GM23248 (cell line): Measurements from ENCODE around the gene SPTLC3. TPM values are rescaled to one million over a fixed set of nuclear protein-coding genes. Genes with fewer than 3 reads are reported as not detected.

ENCODE experiments used
- DNase-seq: peaks from one replicate; pipeline ENCODE4 v3.0.0-alpha.2; 2015
- H2AFZ ChIP-seq: fragments of 200-600 bp; sonication (generic); 2 replicates; pipeline ENCODE4 v1.6.1; 2016; ENCODE audit warnings: antibody characterized with exemption
- H3F3A ChIP-seq: fragments of 200-600 bp; sonication (generic); 2 replicates; pipeline ENCODE4 v1.6.1; 2016; ENCODE audit warnings: mild to moderate bottlenecking, antibody characterized with exemption, mixed run types; ENCODE audit not compliant: insufficient read depth
- H3K27ac ChIP-seq: fragments of 200-600 bp; sonication (generic); 2 replicates; pipeline ENCODE4 v1.5.1; 2016; ENCODE audit warnings: mild to moderate bottlenecking
- H3K27me3 ChIP-seq: fragments of 200-600 bp; sonication (generic); replicated peaks from 2 replicates; pipeline ENCODE4 v1.6.1; 2016; ENCODE audit warnings: mild to moderate bottlenecking; ENCODE audit not compliant: insufficient read depth
- H3K36me3 ChIP-seq: fragments of 200-600 bp; sonication (generic); 2 replicates; pipeline ENCODE4 v1.6.1; 2016; ENCODE audit warnings: low read depth, mild to moderate bottlenecking
- H3K4me1 ChIP-seq: fragments of 200-600 bp; sonication (generic); 2 replicates; pipeline ENCODE4 v1.6.1; 2016; ENCODE audit warnings: mild to moderate bottlenecking; ENCODE audit not compliant: insufficient read depth
- H3K4me2 ChIP-seq: fragments of 200-600 bp; sonication (generic); one replicate; pipeline ENCODE4 v1.6.1; 2016; ENCODE audit warnings: mild to moderate bottlenecking; ENCODE audit not compliant: unreplicated experiment
- H3K4me3 ChIP-seq: fragments of 200-600 bp; sonication (generic); 2 replicates; pipeline ENCODE4 v1.5.1; 2016; ENCODE audit warnings: mild to moderate bottlenecking
- H3K79me2 ChIP-seq: fragments of 200-600 bp; sonication (generic); 2 replicates; pipeline ENCODE4 v1.6.1; 2016; ENCODE audit warnings: mild to moderate bottlenecking; ENCODE audit not compliant: insufficient read depth
- H3K9ac ChIP-seq: fragments of 200-600 bp; sonication (generic); 2 replicates; pipeline ENCODE4 v1.6.1; 2016; ENCODE audit warnings: mild to moderate bottlenecking
- H3K9me2 ChIP-seq: fragments of 200-600 bp; sonication (generic); 2 replicates; pipeline ENCODE4 v1.6.1; 2016; ENCODE audit warnings: mixed run types, mild to moderate bottlenecking, moderate library complexity; ENCODE audit not compliant: insufficient read depth
- H3K9me3 ChIP-seq: fragments of 200-600 bp; sonication (generic); one replicate; pipeline ENCODE4 v1.6.1; 2017; ENCODE audit warnings: low read depth
- H4K20me1 ChIP-seq: fragments of 200-600 bp; sonication (generic); 2 replicates; pipeline ENCODE4 v1.6.0; 2016; ENCODE audit not compliant: insufficient read depth
- EZH2 ChIP-seq: fragments of 200-600 bp; sonication (generic); IDR thresholded peaks from 2 replicates; pipeline ENCODE4 v1.6.1; 2018; ENCODE audit warnings: antibody characterized with exemption, mild to moderate bottlenecking; ENCODE audit not compliant: insufficient read depth, poor library complexity, severe bottlenecking
- EZH2phosphoT487 ChIP-seq: fragments of 200-600 bp; sonication (generic); IDR thresholded peaks from 2 replicates; pipeline ENCODE4 v1.6.1; 2018; ENCODE audit warnings: antibody characterized with exemption, moderate library complexity, mild to moderate bottlenecking, low read depth; ENCODE audit not compliant: insufficient read depth
- WGBS, 2 experiments: methylation state at CpG; one replicate each; pipeline ENCODE4 v1.1.6; 2015 to 2017; ENCODE audit warnings: low lambda C conversion rate in 2 of 2, low coverage in 1 of 2; ENCODE audit errors: missing lambda C conversion rate in 2 of 2; 5-methylcytosine and 5-hydroxymethylcytosine counted together
- in situ Hi-C: fragments of 300-500 bp; cut with MboI; formaldehyde crosslinking; loops from 2 replicates; pipeline ENCODE4 v1.15.0; 2020
- polyA plus RNA-seq: library from polyadenylated mRNA; unstranded; fragments of >200 nt; fragmentation: Nextera tagmentation; extraction: Ambion mirVana; gene quantifications from 2 replicates; pipeline ENCODE4 v1.2.1, GENCODE V29; 2016
- total RNA-seq: library from RNA; depleted of rRNA; stranded (reverse); fragments of >200 nt; shearing (Covaris generic); gene quantifications from 2 replicates; pipeline ENCODE4 v1.2.3, GENCODE V29; 2014

SPTLC3 gene
- total and polyA plus RNA-seq, 2 experiments from 2014 or later, result 1.4 to 5.5 TPM

GRCh38 chr20:13042458-13042794 is 33.7 kb downstream of the SPTLC3 start:
- Histone ChIP-seq H2AFZ (no peak overlapping the region), H3K4me3 (no peak overlapping the region), H3K79me2 (no peaks in the 10 kb centered on the region), H3K4me2 (no peak overlapping the region), H3K9me2 (no peaks in the 10 kb centered on the region), H3K4me1 (peaks cover 3% of the 10 kb centered on the region; the same call in 1 of the 2 replicates), H4K20me1 (no peaks in the 10 kb centered on the region), H3K9me3 (no peaks in the 10 kb centered on the region), H3F3A (no peaks in the 10 kb centered on the region), H3K9ac (no peak overlapping the region), H3K27ac (no peak overlapping the region), H3K36me3 (no peaks in the 10 kb centered on the region), H3K27me3 (no peaks in the 10 kb centered on the region)
- no peak for DNase-seq
- in situ Hi-C loops, result no loop called here
- TF ChIP-seq EZH2phosphoT487, result no peak

- Histone ChIP-seq H3K36me3 (no peaks in the 10 kb centered on the region), H4K20me1 (no peaks in the 10 kb centered on the region), H3K79me2 (no peaks in the 10 kb centered on the region), H3K9ac (no peak overlapping the region), H3K4me3 (no peak overlapping the region), H3K27ac (no peak overlapping the region), H3K9me2 (0 out of 2 replicates have a peak, but pooled peaks cover 5% of the 10 kb centered on the region), H3K9me3 (no peaks in the 10 kb centered on the region), H3K4me2 (no peak overlapping the region), H3F3A (no peaks in the 10 kb centered on the region), H2AFZ (no peak overlapping the region), H3K4me1 (peaks cover 3% of the 10 kb centered on the region; the same call in 1 of the 2 replicates), H3K27me3 (no peaks in the 10 kb centered on the region)
- 67 to 68% methylated on average over 1 of the region's 1 CpG for WGBS, 2 experiments
- in situ Hi-C loops, result no loop called here
- no peak for TF ChIP-seq EZH2
- no peak for TF ChIP-seq EZH2phosphoT487
- DNase-seq, result no peak
Measured at GRCh38 chr20:13046409-13046808, 37.6 kb downstream of the SPTLC3 start.

- no peaks in the 10 kb centered on the region for H3K9me2 ChIP-seq
- H3K36me3 ChIP-seq, result no peaks in the 10 kb centered on the region
- TF ChIP-seq EZH2 (no peak), EZH2phosphoT487 (no peak)
- H2AFZ ChIP-seq, result no peak overlapping the region
- no peak for DNase-seq
- H3K4me1 ChIP-seq, result no peaks in the 10 kb centered on the region
- no peak overlapping the region for H3K4me3 ChIP-seq
- H3K27ac ChIP-seq, result no peak overlapping the region
- H3K9me3 ChIP-seq, result no peaks in the 10 kb centered on the region
- in situ Hi-C loops, result no loop called here
- H3K27me3 ChIP-seq, result no peaks in the 10 kb centered on the region; the same call in 1 of the 2 replicates
- no peaks in the 10 kb centered on the region for H3F3A ChIP-seq
- H3K4me2 ChIP-seq, result no peak overlapping the region
- 57 to 62% methylated on average over 3 of the region's 3 CpGs for WGBS, 2 experiments
- H3K9ac ChIP-seq, result no peak overlapping the region
- H4K20me1 ChIP-seq, result no peaks in the 10 kb centered on the region
- H3K79me2 ChIP-seq, result no peaks in the 10 kb centered on the region
Measured at GRCh38 chr20:13054011-13054410, 45.2 kb downstream of the SPTLC3 start.

- 83 to 87% methylated on average over 9 of the region's 9 CpGs for WGBS, 2 experiments
Measured at GRCh38 chr20:13058666-13059389, 50.1 kb downstream of the SPTLC3 start.

More at GRCh38 chr20:13058666-13059389, 50.1 kb downstream of the SPTLC3 start:
- Histone ChIP-seq H3K9ac (no peak overlapping the region), H3F3A (no peaks in the 10 kb centered on the region), H3K79me2 (no peaks in the 10 kb centered on the region), H3K36me3 (no peaks in the 10 kb centered on the region), H3K4me2 (no peak overlapping the region), H3K9me3 (no peaks in the 10 kb centered on the region), H3K4me1 (no peaks in the 10 kb centered on the region), H3K9me2 (no peaks in the 10 kb centered on the region), H3K27me3 (no peaks in the 10 kb centered on the region; the same call in 1 of the 2 replicates), H3K4me3 (no peak overlapping the region), H3K27ac (no peak overlapping the region), H2AFZ (no peak overlapping the region), H4K20me1 (no peaks in the 10 kb centered on the region)
- TF ChIP-seq EZH2phosphoT487 (no peak), EZH2 (no peak)
- in situ Hi-C loops, result no loop called here
- no peak for DNase-seq
